Skeletal muscle tissue (tissue), 4 donors: ENCODE measurements around the gene ADRB2. TPM values are rescaled to one million over a fixed set of nuclear protein-coding genes. Genes with fewer than 3 reads are reported as not detected.
A peak's percentile ranks its signal among the peaks of the same experiment; 100 is the strongest.

Experiments
- H3K27ac ChIP-seq: one replicate; pipeline ENCODE4 v1.7.0; 2013; ENCODE audit warnings: mild to moderate bottlenecking, low read depth, low read length, inconsistent platforms
- H3K27me3 ChIP-seq, 3 donors: one replicate each; pipeline ENCODE4 v1.7.0; 2013; ENCODE audit warnings: low read length in 3 of 3; ENCODE audit not compliant: control insufficient read depth in 3 of 3, insufficient read depth in 3 of 3
- H3K36me3 ChIP-seq, 3 donors: one replicate each; pipeline ENCODE4 v1.7.0; 2013; ENCODE audit warnings: low read length in 3 of 3; ENCODE audit not compliant: control insufficient read depth in 3 of 3, insufficient read depth in 3 of 3
- H3K4me1 ChIP-seq, 3 donors: one replicate each; pipeline ENCODE4 v1.7.0; 2013; ENCODE audit warnings: low read length in 3 of 3, mild to moderate bottlenecking in 3 of 3; ENCODE audit not compliant: control insufficient read depth in 3 of 3, insufficient read depth in 3 of 3
- H3K4me3 ChIP-seq, 3 donors: one replicate each; pipeline ENCODE4 v1.7.0; 2013; ENCODE audit warnings: low read length in 3 of 3
- H3K9ac ChIP-seq, 3 donors: one replicate each; pipeline ENCODE4 v1.7.0; 2013; ENCODE audit warnings: low read length in 3 of 3, mild to moderate bottlenecking in 3 of 3, moderate library complexity in 2 of 3, low read depth in 1 of 3
- H3K9me3 ChIP-seq, 3 donors: one replicate each; pipeline ENCODE4 v1.7.0; 2013; ENCODE audit warnings: low read length in 3 of 3; ENCODE audit not compliant: control insufficient read depth in 3 of 3
- total RNA-seq: library from RNA; depleted of rRNA; stranded (reverse); fragments of >200 nt; gene quantifications from one replicate; pipeline ENCODE4 v1.2.3, GENCODE V29; 2014
- donor health status: Osteomylitis.

The ADRB2 gene
- total RNA-seq, 1 donor from 2014 or later: 3.1 TPM

DNA sequence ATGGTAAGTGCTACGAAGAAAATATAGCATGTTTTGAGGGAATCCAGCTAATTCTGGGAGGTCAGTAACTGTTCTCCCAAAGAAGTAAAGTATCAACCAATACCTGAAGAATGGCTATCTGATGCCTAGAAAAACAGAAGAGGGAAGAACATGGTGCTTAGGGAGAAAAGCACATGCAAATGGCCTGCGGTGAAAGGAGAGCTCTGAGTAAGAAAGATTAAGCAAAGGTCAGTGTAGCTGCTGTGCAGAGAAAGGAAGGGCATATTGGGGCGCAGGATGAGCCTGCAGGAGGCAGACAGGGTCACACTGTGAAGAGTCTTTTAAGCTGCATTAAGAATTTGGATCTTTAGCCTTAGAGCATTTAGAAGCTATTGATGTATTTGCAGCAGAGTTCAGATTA is 11.0 kb downstream of the ADRB2 start:
- no peak overlapping the region for H3K4me3 ChIP-seq
- no peak overlapping the region for H3K27ac ChIP-seq
- H3K9me3 ChIP-seq: no peaks in the 10 kb centered on the region

DNA sequence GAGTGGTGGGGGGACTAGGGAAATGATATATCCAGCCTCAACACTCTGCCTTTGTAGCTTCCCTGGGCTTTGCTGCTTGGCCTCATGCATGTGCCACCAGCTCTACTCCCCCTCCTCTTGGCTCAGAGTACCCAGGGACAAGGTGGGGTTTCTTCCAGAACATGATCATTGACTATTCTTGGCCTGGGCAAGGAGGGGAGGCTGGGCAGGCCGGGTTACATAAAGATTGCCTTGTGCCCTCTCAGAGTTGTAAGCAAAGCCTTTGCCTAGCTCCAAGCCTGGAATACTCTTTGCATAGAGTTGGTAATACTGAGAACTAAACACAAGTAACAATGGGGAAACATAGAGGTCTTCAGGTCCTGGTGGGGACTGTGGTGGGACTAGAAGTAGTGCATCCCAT is 11.9 kb downstream of the ADRB2 start:
- peak overlapping the region; percentile 64 for H3K27ac ChIP-seq
- H3K9me3 ChIP-seq: no peaks in the 10 kb centered on the region
- H3K9ac ChIP-seq: peak overlapping the region in 2 of 3 donors; percentile 4 to 36
- peaks cover 40 to 68% (median 61%) of the 10 kb centered on the region in 3 donors for H3K4me1 ChIP-seq
- no peak overlapping the region for H3K4me3 ChIP-seq
- peaks cover 0 to 5% (median 0%) of the 10 kb centered on the region in 3 donors for H3K36me3 ChIP-seq
- H3K27me3 ChIP-seq: no peaks in the 10 kb centered on the region

More for the DNA sequence above, 11.0 kb downstream of the ADRB2 start:
- Histone ChIP-seq H3K36me3 (peaks cover 0 to 5% (median 0%) of the 10 kb centered on the region in 3 donors), H3K4me1 (peaks cover 43 to 68% (median 61%) of the 10 kb centered on the region in 3 donors), H3K9ac (no peak overlapping the region), H3K27me3 (no peaks in the 10 kb centered on the region)

DNA sequence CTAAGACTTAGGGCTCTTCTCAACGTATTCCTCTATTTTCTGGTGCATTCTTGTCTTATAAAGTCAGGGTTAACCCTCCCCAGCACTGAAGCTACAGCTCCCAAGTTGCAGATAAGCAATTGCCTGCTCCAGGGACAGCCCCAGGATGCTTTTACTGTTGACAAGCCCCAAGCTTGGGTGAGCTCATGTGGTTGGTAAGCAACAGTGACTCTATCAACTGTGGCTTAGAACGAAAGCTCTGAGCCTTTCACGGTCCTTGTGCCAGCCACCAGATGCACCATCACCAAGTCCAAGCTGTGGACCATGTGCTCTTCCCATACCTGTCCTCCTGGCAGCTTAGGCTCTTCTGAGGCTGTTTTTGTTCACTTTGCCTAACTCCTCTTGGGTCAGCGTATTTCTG is 13.5 kb downstream of the ADRB2 start:
- H3K27ac ChIP-seq: no peak overlapping the region
- H3K36me3 ChIP-seq: peaks cover 0 to 5% (median 0%) of the 10 kb centered on the region in 3 donors
- no peak overlapping the region for H3K4me3 ChIP-seq
- H3K4me1 ChIP-seq: peaks cover 41 to 69% (median 60%) of the 10 kb centered on the region in 3 donors
- H3K9ac ChIP-seq: no peak overlapping the region
- no peaks in the 10 kb centered on the region for H3K9me3 ChIP-seq
- no peaks in the 10 kb centered on the region for H3K27me3 ChIP-seq

DNA sequence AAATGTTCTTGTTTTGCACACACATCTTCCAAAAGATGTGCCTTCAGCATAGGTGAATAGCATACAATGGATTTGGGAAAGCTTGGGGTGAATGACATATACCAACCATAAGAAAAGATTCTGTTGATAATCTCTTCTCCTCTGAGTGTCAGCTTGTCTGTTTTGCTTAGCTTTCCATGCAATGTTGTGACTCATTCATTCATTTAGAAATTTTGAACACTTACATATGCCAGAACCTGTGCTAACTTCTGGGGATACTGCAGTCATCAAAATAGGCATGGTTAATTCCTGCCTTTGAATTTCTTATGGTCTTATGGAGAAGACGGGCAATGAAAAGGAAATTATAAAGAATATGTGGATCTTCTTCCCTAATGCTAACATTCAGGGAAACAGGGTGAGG is 14.1 kb downstream of the ADRB2 start:
- no peak overlapping the region for H3K4me3 ChIP-seq
- peaks cover 0 to 5% (median 0%) of the 10 kb centered on the region in 3 donors for H3K36me3 ChIP-seq
- H3K27ac ChIP-seq: no peak overlapping the region
- H3K4me1 ChIP-seq: peaks cover 43 to 68% (median 59%) of the 10 kb centered on the region in 3 donors
- no peak overlapping the region for H3K9ac ChIP-seq
- no peaks in the 10 kb centered on the region for H3K9me3 ChIP-seq
- H3K27me3 ChIP-seq: no peaks in the 10 kb centered on the region

DNA sequence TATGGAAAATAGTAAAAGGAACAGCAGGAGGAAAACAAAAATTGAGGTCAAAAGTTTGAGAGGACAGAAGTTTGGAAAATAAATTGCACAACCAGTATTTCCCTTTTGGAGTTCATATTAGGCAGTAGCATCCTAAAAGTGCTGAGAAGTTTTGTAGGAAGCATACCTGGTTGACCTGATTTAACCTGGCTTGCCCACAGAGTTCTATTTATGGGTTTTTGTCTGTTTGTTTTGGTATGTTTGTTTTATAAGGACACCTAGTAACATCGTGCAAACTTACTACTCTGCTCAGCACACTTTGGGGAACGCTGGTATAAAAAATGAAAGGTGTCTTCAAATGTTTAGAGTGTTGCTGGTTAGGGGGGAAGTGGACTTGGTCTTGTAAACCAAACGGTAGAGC is 15.1 kb downstream of the ADRB2 start:
- Histone ChIP-seq H3K27me3 (no peaks in the 10 kb centered on the region), H3K4me1 (peaks cover 43 to 62% (median 59%) of the 10 kb centered on the region in 3 donors), H3K27ac (peak overlapping the region; percentile 2), H3K9me3 (no peaks in the 10 kb centered on the region), H3K9ac (no peak overlapping the region), H3K4me3 (peak overlapping the region in 1 of 3 donors; percentile 26), H3K36me3 (peaks cover 0 to 3% (median 0%) of the 10 kb centered on the region in 3 donors)

DNA sequence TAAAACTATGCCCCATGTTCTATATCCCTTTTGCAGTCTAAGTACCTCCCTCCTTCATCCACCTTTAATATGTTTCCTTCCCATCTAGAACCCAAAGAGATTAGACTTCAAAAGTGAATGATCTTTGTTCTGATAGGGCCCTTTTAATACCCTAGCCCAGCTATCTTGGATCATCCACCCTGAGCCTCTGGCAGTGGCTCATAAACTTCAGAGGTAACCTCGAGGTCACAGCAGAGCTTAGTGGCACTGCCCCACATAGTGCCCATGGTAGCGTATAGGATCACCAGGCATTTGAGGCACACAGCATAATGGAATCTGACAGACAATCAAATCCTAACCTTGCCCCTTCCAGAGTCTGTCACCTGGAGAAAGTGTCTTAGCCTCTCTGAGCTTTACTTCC is 15.8 kb downstream of the ADRB2 start:
- peaks cover 43 to 60% (median 55%) of the 10 kb centered on the region in 3 donors for H3K4me1 ChIP-seq
- no peaks in the 10 kb centered on the region for H3K9me3 ChIP-seq
- H3K9ac ChIP-seq: no peak overlapping the region
- H3K36me3 ChIP-seq: peaks cover 0 to 3% (median 0%) of the 10 kb centered on the region in 3 donors
- H3K27me3 ChIP-seq: no peaks in the 10 kb centered on the region
- H3K4me3 ChIP-seq: no peak overlapping the region
- peak overlapping the region; percentile 2 for H3K27ac ChIP-seq

DNA sequence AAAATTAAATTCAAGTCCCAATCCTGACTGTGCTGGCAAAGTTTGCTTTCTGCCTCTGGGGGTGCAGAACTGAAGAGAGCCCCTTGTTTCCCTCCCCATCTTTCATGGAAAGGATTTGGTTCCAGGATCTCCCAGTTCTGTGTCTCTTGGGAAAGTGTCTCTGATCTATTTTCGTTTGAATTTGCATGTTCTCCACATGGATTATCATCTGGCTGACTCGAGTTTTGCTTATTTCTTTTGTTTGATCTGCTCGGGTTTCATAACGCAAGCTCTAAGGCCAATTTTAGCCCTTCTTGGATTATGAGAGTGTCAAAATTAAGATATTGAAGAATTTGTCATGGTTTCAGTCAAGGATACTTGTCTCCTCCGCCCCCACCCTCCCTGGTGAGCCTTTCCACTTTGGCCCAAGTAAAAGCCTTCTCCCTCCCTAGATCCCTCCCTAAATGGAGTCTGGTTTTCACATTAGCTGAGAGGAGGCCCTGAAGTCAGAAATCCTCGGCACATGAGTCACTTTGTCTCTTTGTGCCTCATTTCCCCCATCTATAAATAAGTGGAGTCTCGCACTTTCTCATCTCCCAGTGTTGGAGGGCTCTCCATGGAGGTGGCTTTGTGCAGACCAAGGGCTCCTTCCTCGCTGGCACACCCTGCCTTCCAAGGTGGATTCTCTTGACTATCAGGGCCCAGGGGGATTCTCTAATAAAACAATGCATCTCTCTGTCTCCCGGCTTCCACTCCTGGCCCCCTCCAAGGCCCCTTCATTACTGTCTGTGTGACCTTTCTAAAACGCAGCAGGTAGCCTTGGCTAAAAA is 17.3 kb downstream of the ADRB2 start:
- Histone ChIP-seq H3K27ac (peak overlapping the region; percentile 6), H3K4me1 (peaks cover 39 to 51% (median 49%) of the 10 kb centered on the region in 3 donors), H3K4me3 (peak overlapping the region in 1 of 3 donors; percentile 12), H3K9ac (no peak overlapping the region), H3K9me3 (no peaks in the 10 kb centered on the region), H3K27me3 (no peaks in the 10 kb centered on the region), H3K36me3 (peaks cover 0 to 3% (median 0%) of the 10 kb centered on the region in 3 donors)

DNA sequence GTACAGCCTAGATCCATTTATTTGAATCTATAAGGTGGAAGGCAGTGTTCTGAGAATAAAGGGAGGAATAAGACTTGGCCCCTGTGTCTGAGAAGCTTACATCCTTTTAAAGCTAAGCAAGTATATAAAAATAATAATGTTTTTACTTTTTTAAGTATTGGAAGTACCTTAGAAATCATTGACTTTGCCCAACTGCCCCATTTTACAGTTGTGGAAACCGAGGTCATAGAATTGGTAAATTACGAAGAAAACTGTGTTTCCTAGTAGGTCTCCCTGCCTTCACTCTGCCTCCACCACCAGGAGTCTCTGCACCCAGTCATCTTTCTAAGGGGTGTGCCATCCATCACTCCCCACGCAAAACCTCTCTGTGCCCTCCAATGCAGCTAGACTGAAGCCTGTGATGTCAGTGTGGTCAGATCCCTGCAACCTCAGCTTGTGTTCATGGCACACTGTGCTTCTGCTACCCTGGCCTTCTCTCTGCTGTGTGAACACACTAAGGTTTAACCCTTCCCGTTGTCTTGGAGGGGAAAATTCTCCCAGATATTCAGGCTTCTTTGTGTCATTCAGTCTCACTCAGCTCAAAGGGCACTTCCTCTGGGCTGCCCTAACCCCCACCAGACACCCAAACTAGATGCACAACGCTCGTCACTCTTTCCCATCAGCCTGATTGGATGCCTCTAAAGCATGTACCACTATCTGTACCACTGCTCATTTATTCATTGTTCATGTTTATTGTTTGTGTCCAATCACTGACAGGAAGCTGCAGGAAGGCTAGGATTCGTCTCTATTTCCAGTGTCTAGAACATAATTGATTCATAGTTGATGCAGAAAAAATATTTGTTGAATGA is 18.2 kb downstream of the ADRB2 start:
- Histone ChIP-seq H3K27me3 (no peaks in the 10 kb centered on the region), H3K9me3 (no peaks in the 10 kb centered on the region), H3K36me3 (peaks cover 0 to 3% (median 0%) of the 10 kb centered on the region in 3 donors), H3K4me3 (no peak overlapping the region), H3K9ac (no peak overlapping the region), H3K4me1 (peaks cover 35 to 48% (median 44%) of the 10 kb centered on the region in 3 donors), H3K27ac (no peak overlapping the region)

DNA sequence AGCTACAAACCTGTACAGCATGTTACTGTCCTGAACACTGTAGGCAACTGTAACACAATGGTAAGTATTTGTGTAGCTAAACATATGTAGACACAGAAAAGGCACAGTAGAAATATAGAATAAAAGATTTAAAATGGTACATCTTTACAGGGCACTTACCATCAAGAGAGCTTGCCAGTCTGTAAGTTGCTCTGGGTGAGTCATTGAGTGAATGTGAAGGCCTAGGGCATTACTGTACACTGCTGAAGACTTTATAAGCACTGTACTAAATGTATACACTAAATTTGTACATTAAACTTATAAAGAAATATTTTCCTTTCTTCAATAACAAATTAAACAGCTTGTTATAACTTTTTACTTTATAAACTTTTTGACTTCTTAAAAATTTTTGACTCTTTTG is 20.5 kb downstream of the ADRB2 start:
- Histone ChIP-seq H3K36me3 (peaks cover 0 to 7% (median 0%) of the 10 kb centered on the region in 3 donors), H3K4me1 (peaks cover 26 to 48% (median 36%) of the 10 kb centered on the region in 3 donors), H3K27me3 (no peaks in the 10 kb centered on the region), H3K9me3 (no peaks in the 10 kb centered on the region), H3K9ac (no peak overlapping the region), H3K27ac (no peak overlapping the region), H3K4me3 (no peak overlapping the region)
